HFFc6 (cell line): ENCODE measurements around the gene OPA1. TPM values are rescaled to one million over a fixed set of nuclear protein-coding genes. Genes with fewer than 3 reads are reported as not detected.

Experiments used
- DNase-seq: peaks from one replicate; pipeline ENCODE4 v3.0.0-alpha.2; 2018
- H3K27ac Mint-ChIP-seq: 2 replicates; pipeline ENCODE4 v1.8.0; 2020; ENCODE audit warnings: mild to moderate bottlenecking, mixed read lengths
- H3K27me3 Mint-ChIP-seq: 2 replicates; pipeline ENCODE4 v1.8.0; 2021; ENCODE audit warnings: mild to moderate bottlenecking, moderate library complexity, mixed read lengths; ENCODE audit not compliant: insufficient read depth
- H3K36me3 Mint-ChIP-seq: 2 replicates; pipeline ENCODE4 v1.8.0; 2021; ENCODE audit warnings: low read depth, mixed read lengths
- H3K4me1 Mint-ChIP-seq: 2 replicates; pipeline ENCODE4 v1.8.0; 2020; ENCODE audit warnings: low read depth, mixed read lengths
- H3K4me3 Mint-ChIP-seq: 2 replicates; pipeline ENCODE4 v1.8.0; 2020; ENCODE audit warnings: mild to moderate bottlenecking, moderate library complexity, mixed read lengths
- H3K9me3 Mint-ChIP-seq: 2 replicates; pipeline ENCODE4 v1.8.0; 2020; ENCODE audit warnings: mild to moderate bottlenecking, mixed read lengths
- total RNA-seq, 6 experiments: library from RNA; stranded (reverse); fragmentation: NEBNext Ultra II Directional; extraction: Animal tissue kit (Norgen Biotek cat#: 25700); gene quantifications; 2 replicates in 1 of 6; 3 replicates in 5 of 6; pipeline ENCODE4 v1.2.3, GENCODE V29; 2021
- TF ChIP-seq, protein P1 (sequence below): fragments of 200-600 bp; sonication (generic); IDR thresholded peaks from 2 replicates; pipeline ENCODE4 v1.5.0; 2021; ENCODE audit warnings: antibody characterized with exemption, mild to moderate bottlenecking

The OPA1 gene
- total RNA-seq, 6 experiments from 2014 or later, result 55.7 to 69.0 (median 64.9) TPM

DNA sequence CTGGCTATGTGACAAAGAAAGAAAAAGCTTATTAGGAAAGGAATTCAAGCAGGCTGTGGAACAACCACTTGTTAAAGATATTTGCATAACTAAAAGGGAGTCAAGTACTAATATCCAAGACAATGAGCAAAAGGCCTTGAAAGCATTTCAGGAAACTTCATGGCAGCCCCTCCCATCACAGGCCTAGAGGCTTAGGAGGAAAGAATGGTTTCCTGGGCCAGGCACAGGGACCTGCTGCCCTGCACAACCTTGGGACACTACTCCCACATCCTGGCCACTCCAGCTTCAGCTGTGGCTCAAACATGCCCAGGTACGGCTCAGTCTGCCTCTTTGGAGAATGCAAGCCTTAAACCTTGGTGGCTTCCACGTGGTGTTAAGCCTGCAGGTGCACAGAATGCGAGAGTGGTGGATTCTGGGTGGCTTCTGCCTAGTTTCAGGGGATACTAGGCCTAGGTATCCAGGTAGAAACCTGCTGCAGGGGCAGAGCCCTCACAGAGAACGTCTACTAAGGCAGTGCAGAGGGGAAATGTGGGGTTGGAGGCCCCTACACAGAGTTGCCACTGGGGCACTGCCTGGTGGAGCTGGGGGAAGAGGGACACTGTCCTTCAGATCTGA lies 121.6 kb downstream of the OPA1 start:
- no peaks in the 10 kb centered on the region for H3K4me1 Mint-ChIP-seq
- H3K27me3 Mint-ChIP-seq, result no peaks in the 10 kb centered on the region; the same call in none of the 2 replicates
- no peak for DNase-seq
- peaks cover 16% of the 10 kb centered on the region for H3K36me3 Mint-ChIP-seq
- TF ChIP-seq, protein P1, sequence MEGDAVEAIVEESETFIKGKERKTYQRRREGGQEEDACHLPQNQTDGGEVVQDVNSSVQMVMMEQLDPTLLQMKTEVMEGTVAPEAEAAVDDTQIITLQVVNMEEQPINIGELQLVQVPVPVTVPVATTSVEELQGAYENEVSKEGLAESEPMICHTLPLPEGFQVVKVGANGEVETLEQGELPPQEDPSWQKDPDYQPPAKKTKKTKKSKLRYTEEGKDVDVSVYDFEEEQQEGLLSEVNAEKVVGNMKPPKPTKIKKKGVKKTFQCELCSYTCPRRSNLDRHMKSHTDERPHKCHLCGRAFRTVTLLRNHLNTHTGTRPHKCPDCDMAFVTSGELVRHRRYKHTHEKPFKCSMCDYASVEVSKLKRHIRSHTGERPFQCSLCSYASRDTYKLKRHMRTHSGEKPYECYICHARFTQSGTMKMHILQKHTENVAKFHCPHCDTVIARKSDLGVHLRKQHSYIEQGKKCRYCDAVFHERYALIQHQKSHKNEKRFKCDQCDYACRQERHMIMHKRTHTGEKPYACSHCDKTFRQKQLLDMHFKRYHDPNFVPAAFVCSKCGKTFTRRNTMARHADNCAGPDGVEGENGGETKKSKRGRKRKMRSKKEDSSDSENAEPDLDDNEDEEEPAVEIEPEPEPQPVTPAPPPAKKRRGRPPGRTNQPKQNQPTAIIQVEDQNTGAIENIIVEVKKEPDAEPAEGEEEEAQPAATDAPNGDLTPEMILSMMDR, result no peak
- peaks cover 24% of the 10 kb centered on the region for H3K9me3 Mint-ChIP-seq
- no peak overlapping the region for H3K27ac Mint-ChIP-seq
- no peak overlapping the region for H3K4me3 Mint-ChIP-seq

DNA sequence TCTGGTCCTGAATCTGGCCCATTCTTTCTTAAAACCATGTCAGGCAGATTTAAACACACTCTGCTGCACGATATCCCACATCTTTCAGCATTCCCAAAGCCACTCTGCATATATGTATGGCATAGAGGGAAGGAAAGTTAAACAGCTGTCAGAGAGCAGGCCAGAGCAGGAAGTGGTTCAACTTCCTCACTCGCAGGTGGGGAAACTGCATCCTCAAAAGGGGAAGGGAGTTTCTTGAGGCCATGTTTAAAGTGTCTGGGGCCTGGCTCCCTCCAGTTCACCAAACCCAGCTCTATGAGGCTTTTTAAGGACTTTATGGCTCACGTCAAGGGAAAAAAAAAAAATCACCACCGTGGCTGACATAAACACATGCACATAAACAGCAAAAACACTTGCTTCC lies 123.1 kb downstream of the OPA1 start:
- no peak overlapping the region for H3K27ac Mint-ChIP-seq
- H3K9me3 Mint-ChIP-seq, result peaks cover 24% of the 10 kb centered on the region
- H3K4me3 Mint-ChIP-seq, result no peak overlapping the region
- H3K4me1 Mint-ChIP-seq, result no peaks in the 10 kb centered on the region
- DNase-seq, result no peak
- TF ChIP-seq, protein P1, result no peak
- peaks cover 16% of the 10 kb centered on the region for H3K36me3 Mint-ChIP-seq
- H3K27me3 Mint-ChIP-seq, result no peaks in the 10 kb centered on the region; the same call in none of the 2 replicates

DNA sequence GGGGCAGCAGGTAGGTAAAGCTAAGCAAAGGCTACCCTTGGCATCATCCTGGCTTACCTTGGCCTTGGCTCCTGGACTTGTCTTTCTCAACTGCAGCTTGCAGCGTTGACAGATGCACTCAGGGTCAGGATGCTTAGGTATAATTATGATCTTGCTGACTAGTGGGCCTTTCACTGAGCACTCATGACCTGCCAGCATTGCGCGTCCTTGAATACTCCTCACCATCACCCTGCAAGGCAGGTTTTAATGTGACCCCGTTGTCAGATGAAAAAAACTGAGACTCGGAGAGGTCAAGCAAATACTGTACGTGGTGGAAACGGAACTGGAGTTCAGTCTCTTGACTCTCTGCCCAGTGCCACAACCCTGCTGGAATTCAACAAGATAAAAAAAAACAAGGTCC lies 126.7 kb downstream of the OPA1 start:
- no peak for DNase-seq
- no peak overlapping the region for H3K27ac Mint-ChIP-seq
- H3K36me3 Mint-ChIP-seq, result 0 out of 2 replicates have a peak, but pooled peaks cover 8% of the 10 kb centered on the region
- H3K27me3 Mint-ChIP-seq, result peaks cover 5% of the 10 kb centered on the region
- TF ChIP-seq, protein P1, result no peak
- H3K4me1 Mint-ChIP-seq, result no peaks in the 10 kb centered on the region
- peaks cover 12% of the 10 kb centered on the region for H3K9me3 Mint-ChIP-seq
- H3K4me3 Mint-ChIP-seq, result no peak overlapping the region

DNA sequence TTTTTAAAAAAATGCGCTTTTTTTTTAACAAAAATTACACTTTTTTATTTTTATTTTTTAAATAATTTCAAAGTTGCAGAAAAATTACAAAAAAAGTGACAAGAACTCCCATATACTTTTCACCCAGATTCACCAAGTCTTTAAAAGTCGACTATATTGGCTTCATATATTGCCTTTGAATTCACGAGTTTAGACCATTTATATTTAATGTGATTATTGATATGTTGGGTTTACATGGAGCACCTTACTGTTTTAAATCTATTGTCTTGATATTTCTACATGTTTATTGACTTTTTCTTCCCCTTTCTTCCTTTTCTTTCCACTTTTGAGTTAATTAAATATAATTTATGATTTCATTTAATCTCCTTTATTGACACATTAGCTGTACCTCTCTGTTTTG lies 127.2 kb downstream of the OPA1 start:
- H3K9me3 Mint-ChIP-seq, result peaks cover 8% of the 10 kb centered on the region
- H3K36me3 Mint-ChIP-seq, result 0 out of 2 replicates have a peak, but pooled peaks cover 8% of the 10 kb centered on the region
- peaks cover 5% of the 10 kb centered on the region for H3K27me3 Mint-ChIP-seq
- H3K4me1 Mint-ChIP-seq, result no peaks in the 10 kb centered on the region
- TF ChIP-seq, protein P1, result no peak
- DNase-seq, result no peak
- no peak overlapping the region for H3K4me3 Mint-ChIP-seq
- H3K27ac Mint-ChIP-seq, result no peak overlapping the region

DNA sequence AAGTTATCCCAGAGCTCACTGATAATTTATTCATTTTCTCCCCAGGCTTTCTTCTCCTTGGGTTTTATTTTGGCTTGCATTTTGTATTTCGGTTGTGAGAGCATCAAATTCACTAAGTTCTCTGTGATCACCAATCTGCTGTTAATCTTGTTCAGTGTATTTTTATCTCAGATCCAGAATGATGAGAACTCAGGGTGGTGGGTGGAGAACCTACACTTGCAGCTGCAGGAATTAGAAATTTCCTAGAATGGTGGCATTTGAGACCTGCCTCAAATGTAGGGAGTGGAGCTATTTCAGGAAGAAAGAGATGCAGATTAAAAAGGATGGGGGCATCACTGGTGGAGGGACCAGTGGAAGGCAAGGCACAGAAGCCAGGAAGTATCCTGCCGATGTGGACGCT lies 129.6 kb downstream of the OPA1 start:
- Mint-ChIP-seq H3K27ac (no peak overlapping the region), H3K4me3 (no peak overlapping the region), H3K36me3 (no peaks in the 10 kb centered on the region), H3K9me3 (0 out of 2 replicates have a peak, but pooled peaks cover 3% of the 10 kb centered on the region), H3K4me1 (no peaks in the 10 kb centered on the region), H3K27me3 (peaks cover 8% of the 10 kb centered on the region)
- DNase-seq, result no peak
- TF ChIP-seq, protein P1, result no peak
